AG08395 (cell line): ENCODE results near the gene RALGDS.
"Not testable (repeated sequence)": the region's sequence is repeated elsewhere in the genome, so short reads cannot be mapped to it uniquely, and the experiment has no call there.

Source experiments
- DNase-seq: peaks from one replicate; pipeline ENCODE4 v3.0.0; 2012; ENCODE audit warnings: mixed read lengths, low spot score

Gene RALGDS

GRCh38 chr9:133106511-133107244, 14.4 kb downstream of the RALGDS start:
- DNase-seq = no peak

- no peak for DNase-seq
Observed at GRCh38 chr9:133105461-133105770, 15.6 kb downstream of the RALGDS start.

DNA sequence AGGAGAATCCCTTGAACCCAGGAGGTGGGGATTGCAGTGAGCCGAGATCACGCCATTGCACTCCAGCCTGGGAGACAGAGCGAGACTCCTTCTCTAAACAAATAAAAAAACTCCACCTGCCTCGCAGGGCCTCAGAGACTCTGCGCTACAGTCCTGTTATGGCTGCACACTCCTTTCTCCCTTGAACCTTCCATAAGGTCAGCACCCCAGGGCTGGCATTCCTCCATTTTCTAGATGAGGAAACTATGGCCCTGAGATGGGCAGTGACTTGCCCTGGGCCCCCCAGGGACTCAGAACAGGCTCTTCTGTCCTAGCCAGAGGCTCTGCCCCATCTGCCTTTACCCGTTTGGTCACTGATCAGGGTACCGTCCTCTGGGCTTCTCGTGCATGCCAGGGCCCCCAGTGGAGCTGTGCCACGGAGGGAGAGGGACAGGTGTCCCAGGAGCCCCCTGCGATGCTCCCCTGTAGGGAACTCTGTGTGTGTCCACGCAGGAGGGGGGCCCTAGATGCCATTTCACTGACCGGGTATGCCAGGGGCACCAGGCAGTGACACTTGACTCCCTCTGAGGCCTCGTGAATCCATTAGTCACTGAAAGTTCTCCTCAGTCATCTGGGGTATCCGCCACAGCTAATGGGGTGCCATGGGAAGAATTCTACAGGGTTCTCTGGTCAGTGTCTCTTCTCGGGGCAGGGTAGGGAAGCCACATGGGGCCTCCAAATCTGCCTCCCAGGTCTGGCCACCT, 16.2 kb downstream of the RALGDS start:
- no peak for DNase-seq

DNA sequence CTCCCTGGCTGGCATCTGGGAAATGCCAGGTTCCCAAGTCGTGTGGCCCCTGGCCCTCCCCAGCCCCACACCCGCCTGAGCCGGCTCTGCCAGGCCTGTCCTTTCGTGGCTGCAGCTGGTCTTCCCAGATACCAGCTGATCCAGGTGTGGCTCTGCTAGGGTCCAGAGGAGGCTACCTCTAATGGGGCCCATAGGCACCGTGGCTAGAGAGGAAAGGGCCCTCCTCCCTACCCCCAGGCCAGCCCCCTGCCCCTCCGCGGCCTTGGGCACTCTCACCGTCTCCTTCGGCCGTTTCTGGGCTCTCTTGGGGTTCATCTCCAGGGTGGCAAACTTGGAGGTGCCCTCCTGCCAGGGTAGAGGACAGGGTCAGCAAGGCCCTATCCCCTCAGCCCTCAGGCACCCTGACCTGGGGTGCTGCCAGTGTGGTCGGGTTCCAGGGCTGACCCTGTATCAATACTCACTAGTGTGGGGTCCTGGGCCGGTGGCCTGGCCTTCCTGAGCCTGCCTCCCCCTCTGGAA, 17.0 kb downstream of the RALGDS start:
- DNase-seq = no peak

- peak; percentile 78 for DNase-seq
Observed at GRCh38 chr9:133103183-133103986, 17.7 kb downstream of the RALGDS start.

- no peak for DNase-seq
Observed at GRCh38 chr9:133102190-133103021, 18.6 kb downstream of the RALGDS start.

DNA sequence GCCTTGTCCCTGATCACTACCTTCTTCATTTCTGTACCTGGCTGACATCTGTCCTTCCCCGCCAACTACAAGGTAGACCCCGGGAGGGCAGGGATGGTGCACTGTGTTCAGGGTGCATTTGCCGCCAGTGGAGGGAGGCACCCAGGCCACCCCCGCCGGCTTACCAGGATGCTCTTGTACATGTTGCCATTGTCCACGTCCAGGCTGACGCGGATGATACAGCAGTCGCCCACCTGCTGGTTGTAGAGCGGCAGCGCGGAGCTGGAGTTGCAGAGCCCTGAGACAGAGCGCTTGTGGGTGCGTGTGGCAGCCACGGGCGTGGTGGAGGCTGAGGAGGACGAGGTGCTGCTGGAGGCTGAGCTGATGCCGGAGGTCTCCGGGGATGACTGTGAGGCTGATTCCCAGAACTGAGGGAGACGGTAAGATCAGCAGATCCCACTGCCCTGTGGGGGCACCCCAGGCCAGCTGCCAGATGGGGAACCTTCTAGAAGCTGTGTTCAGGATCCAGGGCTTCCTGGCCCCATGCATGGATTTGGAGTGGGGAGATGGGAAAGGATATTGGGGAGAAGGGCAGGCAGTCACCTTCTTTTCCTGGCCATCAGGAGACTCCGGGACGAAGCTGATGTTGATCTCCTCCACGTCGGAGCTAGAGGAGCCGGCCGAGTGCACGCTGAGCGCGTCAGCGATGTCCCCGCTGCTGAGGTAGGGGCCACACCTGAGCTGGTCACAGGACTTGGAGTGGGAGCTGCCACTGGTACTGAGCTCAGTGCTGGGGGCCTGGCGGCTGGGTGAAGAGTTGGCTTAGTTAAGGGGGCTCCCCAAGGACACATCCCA, 19.5 kb downstream of the RALGDS start:
- DNase-seq = no peak

DNA sequence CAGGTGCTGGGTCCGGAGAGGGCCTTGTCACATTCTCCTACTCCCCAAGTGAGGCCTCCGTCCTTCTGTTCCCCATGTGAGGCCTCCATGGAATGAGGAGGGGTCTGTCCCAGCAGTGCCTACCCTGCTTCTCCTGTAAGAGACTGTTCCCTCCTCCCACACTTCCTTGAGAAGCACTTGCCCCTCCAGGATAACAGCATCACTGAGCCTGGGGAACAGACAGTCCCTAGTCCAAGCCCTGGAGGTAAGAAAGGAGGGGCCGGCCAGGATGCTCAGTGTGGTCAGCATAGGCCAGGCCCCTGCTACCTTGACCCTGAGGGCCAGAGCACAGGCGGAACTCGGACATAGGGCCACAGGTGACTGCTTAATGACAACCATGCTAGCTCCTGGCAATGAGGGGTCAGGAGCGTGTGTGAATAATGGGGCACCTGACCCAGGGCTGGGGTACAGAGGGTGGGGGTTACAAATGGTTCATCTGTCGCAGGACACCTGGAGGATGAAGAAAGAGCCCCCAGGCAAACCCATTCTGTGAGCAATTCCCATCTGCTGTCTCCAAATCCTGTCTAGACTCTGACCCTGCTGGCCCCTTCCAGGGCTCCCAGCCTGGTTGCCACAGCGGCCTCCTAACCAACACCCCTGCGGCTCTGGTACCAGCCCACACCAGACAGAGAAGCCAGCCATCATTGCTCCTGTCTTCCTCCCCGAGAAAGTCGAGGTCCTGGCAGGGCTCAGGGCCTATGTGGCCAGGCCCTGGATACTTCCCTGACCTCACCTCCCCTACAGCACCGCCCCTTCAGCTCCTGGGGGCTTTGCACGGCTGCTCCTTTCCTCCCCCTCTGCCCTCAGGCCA, 20.3 kb downstream of the RALGDS start:
- no peak for DNase-seq

DNA sequence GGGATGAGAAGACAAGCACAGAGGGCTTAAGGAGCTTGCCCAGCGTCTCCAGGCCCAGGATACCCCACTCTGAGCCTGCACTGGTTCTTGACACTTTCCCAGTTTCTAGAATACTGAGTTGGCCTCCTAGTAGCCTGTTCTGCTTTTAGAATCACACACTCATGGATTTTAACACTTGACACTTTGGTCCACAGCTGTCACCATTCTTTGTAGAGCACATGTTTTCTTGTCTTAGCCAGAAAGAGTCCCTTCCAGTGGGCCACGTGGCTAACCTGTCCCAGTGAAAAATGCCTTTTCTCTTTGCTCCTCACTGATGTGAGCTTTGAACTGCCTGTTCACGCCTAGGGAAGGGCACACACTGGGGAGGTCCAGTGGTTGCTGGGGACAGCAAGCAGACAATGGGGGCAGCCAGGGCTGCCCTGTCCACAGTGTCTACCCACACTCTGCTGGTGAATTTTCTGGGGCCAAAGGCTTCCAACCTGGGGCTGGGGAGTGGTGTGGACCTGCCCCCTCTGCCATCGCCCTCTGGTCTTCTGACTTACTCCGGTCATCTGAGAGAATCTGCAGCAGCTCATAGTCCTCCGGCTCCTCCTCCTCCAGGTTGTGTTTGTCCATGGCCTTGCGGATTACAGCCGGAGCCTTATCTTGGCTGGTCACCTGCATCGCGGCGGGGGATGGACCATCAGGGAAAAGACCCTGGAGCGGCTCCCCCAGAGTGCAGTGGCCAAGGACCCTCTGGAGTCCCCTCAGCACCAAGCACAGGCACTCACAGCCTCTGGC, 21.1 kb downstream of the RALGDS start:
- DNase-seq = no peak

DNA sequence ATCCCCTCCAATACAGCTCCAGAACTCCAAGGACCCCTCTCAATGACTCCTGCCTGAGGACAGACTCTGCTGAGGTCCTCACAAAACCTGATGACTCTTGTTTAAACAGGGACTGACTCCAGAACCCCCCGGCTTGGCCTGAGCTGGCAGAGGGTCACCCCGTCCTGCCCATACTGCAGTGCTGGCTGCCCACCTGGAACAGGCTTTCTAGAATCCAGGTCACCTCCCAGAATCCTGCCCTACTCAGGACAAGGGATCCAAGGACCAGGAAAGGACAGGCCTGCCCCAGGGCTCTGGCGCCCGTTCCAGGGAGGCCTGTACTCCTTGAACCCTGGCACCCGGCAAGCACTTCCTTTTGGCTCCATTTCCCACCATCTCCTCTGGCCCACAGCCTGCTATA, 22.2 kb downstream of the RALGDS start:
- DNase-seq = no peak

DNA sequence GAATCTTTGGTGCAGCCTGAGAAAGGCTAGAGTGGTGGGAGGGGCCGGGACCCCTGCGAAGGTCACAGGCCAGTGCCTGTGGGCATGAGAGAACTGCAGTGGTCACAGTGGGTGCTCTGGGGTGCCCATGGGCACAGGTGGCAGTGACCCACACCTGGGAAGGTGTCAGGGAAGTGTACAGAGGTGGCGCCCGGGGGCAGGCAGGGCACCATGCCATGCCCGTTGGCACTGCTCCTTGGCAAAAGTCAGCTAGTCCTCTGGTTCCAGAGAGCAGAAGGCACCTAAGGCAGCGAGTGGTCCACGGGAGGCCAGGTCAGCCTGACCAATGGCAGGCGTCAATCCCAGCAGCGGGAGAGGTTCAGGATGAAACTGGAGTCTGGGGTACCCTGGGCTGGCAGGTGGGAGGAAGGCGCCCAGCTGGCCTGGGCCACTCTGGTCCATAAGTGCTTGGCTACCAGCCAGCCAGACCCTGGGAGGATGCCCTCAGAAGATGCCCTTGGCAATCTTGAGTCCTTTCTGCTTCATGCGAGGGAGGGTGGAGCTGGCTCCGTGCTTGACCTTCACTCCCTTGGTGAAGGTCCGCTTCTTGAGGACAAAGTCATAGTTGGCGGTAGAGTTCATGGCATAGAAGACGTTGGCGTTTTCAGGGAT, 22.8 kb downstream of the RALGDS start:
- no peak for DNase-seq

- no peak for DNase-seq
Observed at GRCh38 chr9:133094842-133095393, 26.1 kb downstream of the RALGDS start.

DNA sequence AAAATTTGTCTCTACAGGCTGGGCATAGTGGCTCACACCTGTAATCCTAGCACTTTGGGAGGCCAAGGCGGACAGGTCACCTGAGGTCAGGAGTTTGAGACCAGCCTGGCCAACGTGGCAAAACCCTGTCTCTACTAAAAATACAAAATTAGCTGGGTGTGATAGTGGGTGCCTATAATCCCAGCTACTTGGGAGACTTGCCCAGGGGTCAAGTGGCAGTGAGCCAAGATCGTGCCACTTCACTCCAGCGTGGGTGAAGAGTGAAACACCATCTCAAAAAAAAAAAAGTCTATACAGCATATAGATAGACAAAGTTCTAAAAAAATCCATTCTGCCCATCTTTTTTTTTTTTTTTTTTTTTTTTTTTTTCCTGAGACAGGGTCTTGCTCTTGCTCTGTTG, 26.7 kb downstream of the RALGDS start:
- DNase-seq = not testable (repeated sequence)

DNA sequence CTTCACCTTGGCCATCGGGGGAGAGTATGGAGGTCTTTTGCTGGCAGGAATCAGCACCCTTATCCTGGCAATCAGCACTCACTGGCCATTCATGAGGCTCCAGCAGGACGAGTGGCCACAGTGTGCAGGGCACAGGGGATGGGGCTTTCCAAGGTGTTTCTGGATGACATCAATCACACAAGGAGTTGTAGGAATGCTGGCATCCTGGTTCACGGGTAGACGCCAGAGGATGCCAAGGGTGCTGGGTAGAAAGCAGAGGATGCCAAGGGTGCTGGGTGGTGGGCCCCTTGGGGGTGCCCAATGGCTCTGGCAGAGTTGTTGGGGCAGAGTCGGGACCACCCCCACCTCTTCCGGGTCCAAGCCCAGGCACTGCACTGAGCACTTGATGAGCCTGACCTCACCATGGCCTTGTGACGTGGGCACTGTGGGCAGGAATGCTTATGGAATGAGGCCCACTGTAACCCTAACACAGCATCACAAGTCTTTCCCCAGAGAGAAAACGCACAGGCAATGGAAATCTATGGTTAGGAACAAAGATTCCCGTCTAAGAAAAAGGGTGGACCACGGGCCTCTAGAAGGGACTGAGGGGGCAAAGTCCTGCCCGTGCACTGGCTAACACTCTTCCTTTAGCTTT, 30.2 kb downstream of the RALGDS start:
- no peak for DNase-seq

- no peak for DNase-seq
Observed at GRCh38 chr9:133090187-133090586, 30.9 kb downstream of the RALGDS start.

- DNase-seq = peak; percentile 14
Observed at GRCh38 chr9:133089271-133089671, 31.8 kb downstream of the RALGDS start.

DNA sequence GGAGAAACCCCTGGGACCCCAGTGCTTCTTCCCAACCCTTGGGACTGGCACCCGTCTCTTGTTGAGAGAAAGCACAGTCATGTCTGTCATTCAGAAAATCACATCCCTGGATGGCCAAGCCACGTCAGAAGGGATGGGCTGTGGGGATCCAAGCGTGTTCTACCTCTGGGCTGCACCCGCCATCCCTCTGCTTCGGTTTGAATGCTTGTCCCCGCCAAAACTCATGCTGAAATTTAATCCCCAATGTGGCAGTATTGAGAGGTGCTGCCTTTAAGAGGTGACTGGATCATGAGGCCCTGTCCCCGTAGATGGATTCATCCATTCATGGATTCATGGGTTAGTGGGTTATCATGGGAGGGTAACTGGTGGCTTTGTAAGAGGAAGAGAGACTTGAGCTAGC, 32.3 kb downstream of the RALGDS start:
- DNase-seq = no peak
